Fibroblast of lung (primary cell): ENCODE results near the gene WWP2. TPM values are rescaled to one million over a fixed set of nuclear protein-coding genes. Genes with fewer than 3 reads are reported as not detected.

ENCODE experiments used
- DNase-seq, 2 donors: peaks; one replicate each; pipeline versions ENCODE4 v3.0.0 to v3.0.0-alpha.2; 2010; ENCODE audit warnings: low read depth in 2 of 2
- H2AFZ ChIP-seq: 2 replicates; pipeline ENCODE4 v1.5.1; 2012; ENCODE audit warnings: low read length, control low read depth, inconsistent platforms
- H3K27ac ChIP-seq: 2 replicates; pipeline ENCODE4 v1.5.1; 2011; ENCODE audit warnings: low read length, control low read depth; ENCODE audit not compliant: insufficient read depth
- H3K27me3 ChIP-seq: 2 replicates; pipeline ENCODE4 v1.5.1; 2011; ENCODE audit warnings: mild to moderate bottlenecking, low read length; ENCODE audit not compliant: control insufficient read depth, insufficient read depth
- H3K36me3 ChIP-seq: 2 replicates; pipeline ENCODE4 v1.5.1; 2011; ENCODE audit warnings: low read length; ENCODE audit not compliant: control insufficient read depth, insufficient read depth
- H3K4me1 ChIP-seq: 2 replicates; pipeline ENCODE4 v1.5.1; 2011; ENCODE audit warnings: low read length; ENCODE audit not compliant: control insufficient read depth, insufficient read depth; ENCODE audit errors: extremely low read depth
- H3K4me2 ChIP-seq: 2 replicates; pipeline ENCODE4 v1.5.1; 2011; ENCODE audit warnings: low read length, control low read depth; ENCODE audit not compliant: insufficient read depth; ENCODE audit errors: extremely low read depth
- H3K4me3 ChIP-seq, 4 experiments: fragments of 200-600 bp in 1 of 4; sonication (generic) in 1 of 4; replicated peaks in 1 of 4; 2 replicates each; pipeline ENCODE4 v1.5.1; 2011 to 2016; ENCODE audit warnings: low read length in 4 of 4, low read depth in 3 of 4, mild to moderate bottlenecking in 3 of 4, control low read depth in 2 of 4, inconsistent platforms in 1 of 4, mixed read lengths in 1 of 4; ENCODE audit not compliant: insufficient read depth in 1 of 4; ENCODE audit errors: control extremely low read depth in 1 of 4
- H3K79me2 ChIP-seq: 2 replicates; pipeline ENCODE4 v1.5.1; 2012; ENCODE audit warnings: mild to moderate bottlenecking, low read length, inconsistent platforms; ENCODE audit not compliant: control insufficient read depth, insufficient read depth
- H3K9ac ChIP-seq: 2 replicates; pipeline ENCODE4 v1.5.1; 2011; ENCODE audit warnings: mild to moderate bottlenecking, low read length, control low read depth; ENCODE audit not compliant: insufficient read depth
- H3K9me3 ChIP-seq: 2 replicates; pipeline ENCODE4 v1.5.1; 2012; ENCODE audit warnings: low read depth, low read length; ENCODE audit not compliant: control insufficient read depth, insufficient read depth
- H4K20me1 ChIP-seq: 2 replicates; pipeline ENCODE4 v1.5.1; 2011; ENCODE audit warnings: low read length; ENCODE audit not compliant: control insufficient read depth, insufficient read depth; ENCODE audit errors: extremely low read depth
- EZH2 ChIP-seq: IDR thresholded peaks from 2 replicates; pipeline ENCODE4 v1.5.1; 2012; ENCODE audit warnings: low read length, control low read depth, mild to moderate bottlenecking; ENCODE audit errors: missing control alignments
- polyA plus RNA-seq, 2 donors: library from polyadenylated mRNA; depleted of rRNA in 1 of 2; stranded (reverse) in 1 of 2; unstranded in 1 of 2; fragments of >200 nt; gene quantifications; 2 replicates each; pipeline ENCODE4 v1.2.1, GENCODE V29; 2011 to 2012; ENCODE audit warnings: missing spikeins in 1 of 2
- total RNA-seq: library from RNA; depleted of rRNA; stranded (reverse); fragments of >200 nt; gene quantifications from 2 replicates; pipeline ENCODE4 v1.2.1, GENCODE V29; 2014
- TF ChIP-seq, protein P1 (sequence below), 2 donors: IDR thresholded peaks in 1 of 2; conservative IDR thresholded peaks in 1 of 2; 1 replicate in 1 of 2; 2 replicates in 1 of 2; pipeline ENCODE4 v1.5.1; 2011 to 2012; ENCODE audit warnings: low read length in 2 of 2, control low read depth in 1 of 2, inconsistent platforms in 1 of 2, low read depth in 1 of 2, mild to moderate bottlenecking in 1 of 2

WWP2 gene
- total and polyA plus RNA-seq, 2 donors (not counting 1 experiment from before 2014, with no cell fraction given): 16.3 to 28.5 TPM

DNA sequence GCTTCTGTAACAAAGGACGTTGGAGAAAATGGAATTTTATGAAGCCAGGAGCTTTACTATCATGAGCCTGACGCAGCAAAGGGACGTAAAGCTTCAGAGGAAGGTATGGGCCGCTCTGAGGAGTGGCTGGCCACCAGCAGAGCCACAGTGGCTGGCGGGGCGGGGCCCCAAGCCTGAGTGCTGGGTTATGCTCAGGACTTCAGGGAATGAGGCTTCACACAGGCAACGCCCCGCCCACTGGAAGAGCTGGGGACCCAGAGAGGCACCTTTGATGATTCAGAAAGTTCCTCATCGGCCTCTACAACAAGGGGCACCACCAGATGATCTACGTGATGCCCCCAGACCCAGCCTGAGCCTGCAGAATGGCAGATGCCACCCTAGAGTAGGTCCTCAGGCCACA is 16.2 kb upstream of the WWP2 start:
- Histone ChIP-seq H3K79me2 (peaks cover 3% of the 10 kb centered on the region), H3K4me3 (no peak overlapping the region), H3K36me3 (peaks cover 47% of the 10 kb centered on the region), H3K9me3 (no peaks in the 10 kb centered on the region), H3K4me1 (no peaks in the 10 kb centered on the region), H3K27me3 (no peaks in the 10 kb centered on the region), H3K9ac (no peak overlapping the region), H4K20me1 (no peaks in the 10 kb centered on the region), H3K4me2 (no peak overlapping the region), H3K27ac (no peak overlapping the region), H2AFZ (no peak overlapping the region)
- TF ChIP-seq, protein P1, sequence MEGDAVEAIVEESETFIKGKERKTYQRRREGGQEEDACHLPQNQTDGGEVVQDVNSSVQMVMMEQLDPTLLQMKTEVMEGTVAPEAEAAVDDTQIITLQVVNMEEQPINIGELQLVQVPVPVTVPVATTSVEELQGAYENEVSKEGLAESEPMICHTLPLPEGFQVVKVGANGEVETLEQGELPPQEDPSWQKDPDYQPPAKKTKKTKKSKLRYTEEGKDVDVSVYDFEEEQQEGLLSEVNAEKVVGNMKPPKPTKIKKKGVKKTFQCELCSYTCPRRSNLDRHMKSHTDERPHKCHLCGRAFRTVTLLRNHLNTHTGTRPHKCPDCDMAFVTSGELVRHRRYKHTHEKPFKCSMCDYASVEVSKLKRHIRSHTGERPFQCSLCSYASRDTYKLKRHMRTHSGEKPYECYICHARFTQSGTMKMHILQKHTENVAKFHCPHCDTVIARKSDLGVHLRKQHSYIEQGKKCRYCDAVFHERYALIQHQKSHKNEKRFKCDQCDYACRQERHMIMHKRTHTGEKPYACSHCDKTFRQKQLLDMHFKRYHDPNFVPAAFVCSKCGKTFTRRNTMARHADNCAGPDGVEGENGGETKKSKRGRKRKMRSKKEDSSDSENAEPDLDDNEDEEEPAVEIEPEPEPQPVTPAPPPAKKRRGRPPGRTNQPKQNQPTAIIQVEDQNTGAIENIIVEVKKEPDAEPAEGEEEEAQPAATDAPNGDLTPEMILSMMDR (conservative IDR thresholded peaks at IDR 0.05 in 1 of 2, IDR thresholded peaks at IDR 0.05 in 1 of 2; ENCODE audit: low read depth in 1 of 2, low read length in 2 of 2): no peak
- TF ChIP-seq EZH2: no peak
- DNase-seq: no peak

DNA sequence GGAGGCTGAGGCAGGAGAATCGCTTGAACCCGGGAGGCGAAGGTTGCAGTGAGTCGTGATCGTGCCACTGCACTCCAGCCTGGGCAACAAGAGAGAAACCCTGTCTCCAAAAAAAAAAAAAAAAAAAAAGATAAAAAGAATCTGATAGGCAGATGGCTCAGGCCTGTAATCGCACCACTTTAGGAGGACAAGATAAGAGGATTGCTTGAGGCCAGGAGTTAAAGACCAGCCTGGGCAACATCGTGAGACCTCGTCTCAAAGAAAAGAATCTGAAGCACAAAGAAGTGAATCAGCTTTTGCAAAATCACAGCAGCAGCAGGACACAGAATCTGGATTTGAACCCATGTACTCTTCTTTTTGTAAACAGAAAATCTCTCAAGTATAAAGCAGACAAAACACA is 15.0 kb upstream of the WWP2 start:
- Histone ChIP-seq H3K79me2 (peaks cover 9% of the 10 kb centered on the region), H3K4me3 (no peak overlapping the region), H2AFZ (no peak overlapping the region), H3K27me3 (no peaks in the 10 kb centered on the region), H3K9ac (no peak overlapping the region), H3K27ac (no peak overlapping the region), H3K4me2 (no peak overlapping the region), H4K20me1 (no peaks in the 10 kb centered on the region), H3K36me3 (peaks cover 43% of the 10 kb centered on the region), H3K4me1 (no peaks in the 10 kb centered on the region), H3K9me3 (no peaks in the 10 kb centered on the region)
- DNase-seq: no peak
- TF ChIP-seq EZH2: no peak
- TF ChIP-seq, protein P1 (conservative IDR thresholded peaks at IDR 0.05 in 1 of 2, IDR thresholded peaks at IDR 0.05 in 1 of 2; ENCODE audit: low read depth in 1 of 2, low read length in 2 of 2): no peak

DNA sequence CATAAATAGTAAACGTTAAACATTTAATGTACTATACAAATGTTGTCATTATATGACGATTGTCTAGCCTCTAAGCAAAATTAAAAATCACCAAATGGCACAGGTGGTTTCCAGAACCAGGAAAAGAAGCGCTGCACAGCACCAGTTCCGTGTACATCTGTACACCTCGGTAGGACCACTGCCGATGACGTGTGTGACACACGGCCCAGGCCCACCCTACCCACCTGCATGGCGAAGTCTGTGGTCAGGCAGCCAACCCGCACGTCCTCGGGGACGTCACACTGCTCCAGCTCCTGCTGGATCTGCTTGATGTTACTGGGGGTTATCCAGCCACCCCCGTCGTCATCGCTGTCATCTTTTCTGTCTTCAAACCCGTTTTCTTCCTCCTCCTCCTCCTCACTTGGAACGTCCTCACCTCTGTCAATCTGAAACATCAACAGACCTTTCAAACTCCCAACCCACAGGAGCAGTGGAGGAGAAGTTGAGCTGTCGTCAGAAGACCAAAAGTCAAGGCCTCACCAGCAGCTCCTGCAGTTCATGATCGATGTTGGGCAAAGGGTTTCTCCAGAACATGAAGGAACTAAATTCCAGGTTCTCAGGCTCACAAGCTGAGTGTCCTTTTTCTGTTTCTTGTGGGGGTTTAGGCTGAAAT is 13.3 kb upstream of the WWP2 start:
- H4K20me1 ChIP-seq: no peaks in the 10 kb centered on the region
- no peaks in the 10 kb centered on the region for H3K9me3 ChIP-seq
- no peak for TF ChIP-seq EZH2
- TF ChIP-seq, protein P1 (conservative IDR thresholded peaks at IDR 0.05 in 1 of 2, IDR thresholded peaks at IDR 0.05 in 1 of 2; ENCODE audit: low read depth in 1 of 2, low read length in 2 of 2): no peak
- H3K27me3 ChIP-seq: no peaks in the 10 kb centered on the region
- no peak for DNase-seq
- no peak overlapping the region for H3K9ac ChIP-seq
- peaks cover 35% of the 10 kb centered on the region for H3K36me3 ChIP-seq
- H3K4me2 ChIP-seq: no peak overlapping the region
- peaks cover 4% of the 10 kb centered on the region for H3K4me1 ChIP-seq
- peaks cover 24% of the 10 kb centered on the region for H3K79me2 ChIP-seq
- H3K27ac ChIP-seq: no peak overlapping the region
- H3K4me3 ChIP-seq: no peak overlapping the region
- H2AFZ ChIP-seq: no peak overlapping the region
